Uterus (tissue), 4 donors: ENCODE data around the gene BORCS6. TPM values are rescaled to one million over a fixed set of nuclear protein-coding genes. Genes with fewer than 3 reads are reported as not detected.

Experiments used
- DNase-seq, 2 donors: peaks; one replicate each; pipeline ENCODE4 v3.0.0-alpha.2; 2019 to 2020
- H3K27ac ChIP-seq, 2 donors: fragments of 200-600 bp; sonication (generic); 1 replicate in 1 of 2; 2 replicates in 1 of 2; pipeline ENCODE4 v1.5.1; 2016 to 2018
- H3K27me3 ChIP-seq, 2 donors: fragments of 200-600 bp; sonication (generic); one replicate each; pipeline ENCODE4 v1.5.1; 2018 to 2019; ENCODE audit warnings: control low read depth in 1 of 2
- H3K36me3 ChIP-seq, 2 donors: fragments of 200-600 bp; sonication (generic); one replicate each; pipeline ENCODE4 v1.5.1; 2019; ENCODE audit warnings: control low read depth in 1 of 2
- H3K4me1 ChIP-seq, 2 donors: fragments of 200-600 bp; sonication (generic); one replicate each; pipeline ENCODE4 v1.5.1; 2018 to 2019; ENCODE audit warnings: control low read depth in 1 of 2
- H3K4me3 ChIP-seq, 2 donors: fragments of 200-600 bp; sonication (generic); 1 replicate in 1 of 2; 2 replicates in 1 of 2; pipeline ENCODE4 v1.5.1; 2018 to 2019; ENCODE audit warnings: mild to moderate bottlenecking in 1 of 2
- H3K9me3 ChIP-seq, 2 donors: fragments of 200-600 bp; sonication (generic); one replicate each; pipeline ENCODE4 v1.5.1; 2019; ENCODE audit warnings: control low read depth in 1 of 2
- CTCF ChIP-seq, 4 experiments: fragments of 200-600 bp in 2 of 4; fragments of 450-650 bp in 2 of 4; sonication (generic) in 2 of 4; IDR thresholded peaks; one replicate each; pipeline ENCODE4 v1.5.1; 2016 to 2019; ENCODE audit warnings: antibody characterized with exemption in 4 of 4, mild to moderate bottlenecking in 2 of 4, moderate library complexity in 1 of 4
- POLR2A ChIP-seq, 2 donors: fragments of 450-650 bp; IDR thresholded peaks; one replicate each; pipeline ENCODE4 v1.6.1; 2016; ENCODE audit warnings: antibody characterized with exemption in 2 of 2, mild to moderate bottlenecking in 1 of 2, moderate library complexity in 1 of 2
- intact Hi-C: fragments of 100-400 bp; cut with DNase I; formaldehyde crosslinking; loops from one replicate; pipeline ENCODE4 v1.15.1; 2023; ENCODE audit warnings: low total_unique reads
- total RNA-seq, 4 donors: library from RNA; depleted of rRNA in 3 of 4; stranded (reverse); fragments of >200 nt in 3 of 4; gene quantifications; one replicate each; pipeline versions ENCODE4 v1.1.0 to v1.2.4, GENCODE V29; 2014 to 2023
- donor health status: DM: yes; HTN: yes; CAD: no.

The BORCS6 gene
- total RNA-seq, 4 donors from 2014 or later = under 0.01 to 9.0 (median 6.1) TPM

- Histone ChIP-seq H3K27me3 (no peaks in the 10 kb centered on the region), H3K9me3 (no peaks in the 10 kb centered on the region), H3K4me3 (peak overlapping the region; percentile 72 to 74), H3K27ac (peak overlapping the region; percentile 100), H3K4me1 (peaks cover 7 to 21% of the 10 kb centered on the region in 2 donors), H3K36me3 (no peaks in the 10 kb centered on the region)
- peak; percentile 91 to 94 for DNase-seq
- peak; percentile 69 to 78 for TF ChIP-seq POLR2A (IDR thresholded peaks at IDR 0.05)
- peak in 2 of 4 experiments; percentile 5 to 36 for TF ChIP-seq CTCF (IDR thresholded peaks at IDR 0.05)
- intact Hi-C loops = no loop called here
Observed at GRCh38 chr17:8151120-8151640, 38.8 kb downstream of the BORCS6 start.

- TF ChIP-seq CTCF (IDR thresholded peaks at IDR 0.05) (no peak), POLR2A (IDR thresholded peaks at IDR 0.05) (no peak)
- Histone ChIP-seq H3K4me1 (peaks cover 7 to 21% of the 10 kb centered on the region in 2 donors), H3K9me3 (no peaks in the 10 kb centered on the region), H3K27me3 (no peaks in the 10 kb centered on the region), H3K27ac (peak overlapping the region; percentile 100), H3K36me3 (no peaks in the 10 kb centered on the region), H3K4me3 (peak overlapping the region; percentile 72 to 74)
- intact Hi-C loops = no loop called here
- DNase-seq = peak in 1 of 2 donors; percentile 34
Observed at GRCh38 chr17:8150194-8151119, 39.5 kb downstream of the BORCS6 start.

DNA sequence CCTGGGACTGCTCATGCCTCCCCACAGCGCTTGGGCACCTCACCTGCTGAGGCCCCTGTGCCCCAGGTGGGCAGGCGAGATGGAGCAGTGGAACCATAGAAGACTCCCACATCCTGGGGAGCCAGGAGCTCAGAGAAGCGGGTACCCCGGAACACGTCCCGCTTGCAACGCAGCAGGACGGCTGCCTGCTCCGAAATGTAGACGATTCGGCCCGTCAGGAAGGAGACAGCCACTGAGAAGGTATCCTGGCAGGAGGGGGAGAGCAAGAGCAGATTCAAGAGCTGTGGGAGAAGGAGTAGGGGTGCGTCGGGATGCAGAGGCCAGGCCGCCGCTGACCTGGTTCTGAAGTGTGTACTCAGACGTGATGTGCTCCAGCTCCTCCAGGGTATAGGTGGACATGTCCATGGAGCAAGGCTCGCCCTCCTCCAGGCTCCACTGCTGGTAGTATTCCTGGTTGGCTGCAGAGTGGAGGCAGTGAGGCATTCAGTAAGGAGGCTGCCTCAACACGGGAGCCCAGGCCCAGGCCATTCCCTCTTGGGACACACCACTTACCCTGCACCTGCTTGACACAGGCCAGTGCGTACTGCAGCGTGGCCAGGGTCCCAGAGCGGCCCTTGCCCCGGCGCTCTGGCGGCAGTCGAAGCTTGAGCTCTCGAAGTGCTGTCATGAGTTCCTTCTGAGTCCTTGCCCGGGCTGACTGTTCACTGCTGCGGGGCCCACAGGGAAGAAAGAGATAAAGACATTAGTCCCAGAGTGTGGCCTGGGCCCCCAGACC lies 40.4 kb downstream of the BORCS6 start:
- peaks cover 7 to 21% of the 10 kb centered on the region in 2 donors for H3K4me1 ChIP-seq
- H3K4me3 ChIP-seq = no peak overlapping the region
- no peak for TF ChIP-seq CTCF (IDR thresholded peaks at IDR 0.05)
- no peak for TF ChIP-seq POLR2A (IDR thresholded peaks at IDR 0.05)
- peak overlapping the region; percentile 100 for H3K27ac ChIP-seq
- H3K9me3 ChIP-seq = no peaks in the 10 kb centered on the region
- DNase-seq = peak in 1 of 2 donors; percentile 27
- no peaks in the 10 kb centered on the region for H3K27me3 ChIP-seq
- intact Hi-C loops = no loop called here
- no peaks in the 10 kb centered on the region for H3K36me3 ChIP-seq

DNA sequence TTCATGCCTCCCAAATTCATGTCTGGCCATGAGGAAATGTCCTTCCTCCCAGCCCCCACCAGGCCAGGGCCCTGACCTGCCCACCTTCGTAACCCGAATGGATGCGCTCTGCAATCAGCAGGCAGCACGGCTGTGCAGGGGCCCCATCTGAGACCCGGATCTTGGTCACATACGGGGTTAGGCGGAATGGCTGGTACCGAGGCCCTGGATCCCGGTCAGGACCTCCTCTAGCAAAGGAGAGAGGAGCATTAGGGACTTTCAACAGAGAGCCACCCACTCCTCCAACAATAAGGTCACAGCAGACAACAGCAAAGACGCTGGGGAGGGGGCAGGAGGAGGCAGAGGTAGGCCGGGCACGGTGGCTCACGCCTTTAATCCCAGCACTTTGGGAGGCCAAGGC lies 41.4 kb downstream of the BORCS6 start:
- Histone ChIP-seq H3K27me3 (no peaks in the 10 kb centered on the region), H3K9me3 (no peaks in the 10 kb centered on the region), H3K4me3 (no peak overlapping the region), H3K36me3 (no peaks in the 10 kb centered on the region), H3K27ac (peak overlapping the region; percentile 50 to 66), H3K4me1 (peaks cover 7 to 21% of the 10 kb centered on the region in 2 donors)
- no peak for DNase-seq
- TF ChIP-seq POLR2A (IDR thresholded peaks at IDR 0.05) (no peak), CTCF (IDR thresholded peaks at IDR 0.05) (no peak)
- intact Hi-C loops = no loop called here
